HG03103 (cell line): ENCODE results near the gene ALOXE3.
"Not testable (repeated sequence)": the region's sequence is repeated elsewhere in the genome, so short reads cannot be mapped to it uniquely, and the experiment has no call there.

Experiments used
- ATAC-seq: cut with Tn5 transposase; IDR thresholded peaks from one replicate; pipeline ENCODE4 v1.9.1; 2021; ENCODE audit warnings: low read depth; ENCODE audit not compliant: unreplicated experiment

Gene ALOXE3

DNA sequence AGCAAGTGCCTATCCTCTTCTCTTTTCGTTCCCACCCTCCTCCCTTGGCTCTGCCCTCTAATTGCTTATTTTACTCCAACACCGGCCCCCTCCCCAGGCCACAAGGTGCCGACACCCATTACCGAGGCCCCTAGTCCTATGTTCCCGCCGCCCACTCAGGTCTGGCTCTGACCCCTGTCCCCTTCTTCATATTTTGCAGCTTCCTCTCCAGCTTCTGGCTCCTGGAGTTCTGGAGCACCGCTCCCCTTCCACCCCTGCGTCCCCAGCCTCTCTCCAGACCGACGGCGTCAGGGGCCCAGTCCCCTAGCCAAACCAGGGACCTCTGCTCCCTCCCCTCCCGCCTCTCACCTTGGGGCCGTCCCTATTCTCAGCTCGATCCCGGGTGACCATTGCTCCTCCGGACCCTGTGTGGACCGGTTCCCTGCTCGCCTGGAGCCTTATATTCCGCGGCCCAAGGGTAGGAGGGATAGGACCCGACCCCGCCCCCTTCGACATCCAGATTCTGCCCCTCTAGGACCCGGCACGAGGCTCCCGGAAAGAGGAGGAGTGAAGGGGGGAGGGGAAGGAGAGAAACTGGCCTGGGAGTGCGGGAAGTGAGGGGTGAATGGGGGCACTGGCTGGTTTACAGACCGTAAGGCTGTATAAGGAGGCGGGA lies 5.5 kb upstream of the ALOXE3 start, which contains the start of gene HES7:
TSS of gene HES7 (minus strand) at position 412 of the 655 bp plus-strand sequence. CDS start at position 390, 22 bp downstream.
- no peak for ATAC-seq

DNA sequence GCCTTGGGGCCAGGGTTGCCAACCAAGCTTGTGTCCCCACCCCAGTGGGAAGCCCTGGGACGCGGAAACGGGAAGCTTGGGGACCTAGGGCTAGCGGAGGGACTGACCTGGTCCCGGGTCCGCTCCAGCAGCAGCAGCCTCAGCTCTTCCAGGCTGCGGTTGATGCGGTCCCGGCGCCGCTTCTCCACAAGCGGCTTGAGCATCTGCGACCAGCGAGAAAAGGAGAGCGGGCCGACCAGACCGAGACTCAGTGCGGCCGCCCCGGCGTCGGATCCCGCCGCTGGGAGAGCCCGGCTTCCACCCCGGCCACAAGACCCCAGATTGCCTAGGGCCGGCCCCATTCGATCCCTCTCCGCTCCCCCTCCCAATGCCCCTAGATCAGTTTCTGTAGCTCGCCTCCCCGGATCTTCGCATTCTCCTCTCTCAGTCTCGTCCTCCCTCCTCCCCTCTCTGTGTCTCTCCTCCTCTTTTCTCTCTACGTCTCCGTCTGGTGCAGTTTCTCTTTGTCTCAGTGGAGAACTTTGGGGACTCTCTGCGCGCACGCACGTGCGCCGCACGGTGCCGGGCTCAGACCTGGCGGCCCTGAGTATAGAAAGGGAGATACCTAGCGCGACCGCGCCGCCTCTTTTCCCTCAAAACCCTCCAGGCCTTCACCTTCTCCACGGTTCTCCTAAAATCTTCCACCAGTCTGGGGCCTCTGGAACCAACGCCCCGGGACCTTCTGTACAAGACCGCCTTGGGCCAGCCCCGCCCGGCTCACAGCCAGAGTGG lies 4.8 kb upstream of the ALOXE3 start:
- ATAC-seq: no peak

DNA sequence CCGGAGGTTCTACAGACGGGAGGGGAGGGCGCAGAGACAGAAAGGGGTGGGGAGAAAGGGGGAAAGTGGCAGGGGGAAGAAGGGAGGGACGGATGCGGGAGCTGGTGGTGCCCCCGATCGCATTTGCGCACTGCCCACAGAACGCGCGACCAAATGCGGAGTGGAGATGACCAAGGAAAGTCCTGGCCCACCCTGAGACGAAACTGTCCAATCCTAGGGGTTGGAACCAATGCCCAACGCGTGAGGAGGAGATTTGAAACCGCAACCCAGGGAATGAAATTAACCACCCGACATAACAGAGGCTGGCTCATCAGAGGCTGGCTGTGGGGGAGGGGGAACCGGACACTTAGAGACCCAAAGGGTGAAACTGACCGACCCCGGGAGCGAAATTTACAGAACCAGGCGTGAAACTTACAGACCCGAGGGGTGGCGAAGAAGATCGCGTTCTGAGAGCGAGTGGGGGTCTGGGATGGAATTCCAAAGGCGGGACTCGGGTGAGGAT lies 4.2 kb upstream of the ALOXE3 start:
- no peak for ATAC-seq

DNA sequence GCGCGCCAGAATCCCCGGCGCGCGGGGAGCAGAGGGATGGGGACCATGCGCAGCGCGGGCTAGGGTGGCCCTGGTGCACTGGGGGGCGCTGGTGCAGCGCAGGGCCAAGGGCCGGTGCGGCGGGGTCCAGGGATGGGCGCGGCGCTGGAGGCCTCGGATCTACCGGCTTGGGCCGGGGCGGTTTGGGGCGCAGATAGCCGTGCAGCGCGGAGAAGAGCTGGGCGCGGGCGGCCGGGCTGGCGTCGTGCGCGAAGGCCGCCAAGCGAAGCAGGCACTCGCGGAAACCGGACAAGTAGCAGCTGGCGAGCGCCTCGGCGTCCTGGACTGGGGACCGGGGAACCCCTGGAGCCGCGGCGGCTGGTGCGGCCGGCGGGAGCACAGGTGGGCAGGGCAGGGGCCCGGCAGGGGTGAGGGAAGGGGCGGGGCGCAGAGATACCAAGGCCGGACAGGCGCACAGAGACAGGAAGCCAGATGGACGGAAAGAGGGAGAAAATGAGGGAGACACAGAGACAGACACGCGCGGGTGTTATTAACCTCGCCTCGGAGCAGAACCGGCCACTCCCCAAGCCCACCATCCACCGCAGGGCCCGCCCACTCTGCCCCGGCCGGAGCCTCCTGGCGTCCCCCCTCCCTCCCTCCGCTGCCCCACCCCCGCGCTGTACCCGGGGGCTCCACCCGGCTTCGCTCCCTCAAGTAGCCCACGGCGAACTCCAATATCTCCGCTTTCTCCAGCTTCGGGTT lies 3.5 kb upstream of the ALOXE3 start:
- no peak for ATAC-seq

DNA sequence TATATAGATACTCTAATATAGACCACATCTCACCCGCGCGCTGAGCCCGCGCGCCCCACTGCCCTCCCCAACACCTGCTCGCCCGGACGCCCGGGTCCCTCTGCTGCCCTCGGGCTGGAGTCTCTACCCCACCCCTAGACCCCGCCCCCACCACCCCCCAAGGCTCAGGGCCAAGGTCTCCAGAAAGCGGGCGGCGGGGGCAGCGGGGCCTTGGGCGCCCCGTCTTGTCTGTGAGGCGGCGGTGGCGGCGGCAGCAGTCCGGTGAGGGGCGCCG lies 3.0 kb upstream of the ALOXE3 start:
- ATAC-seq: no peak

DNA sequence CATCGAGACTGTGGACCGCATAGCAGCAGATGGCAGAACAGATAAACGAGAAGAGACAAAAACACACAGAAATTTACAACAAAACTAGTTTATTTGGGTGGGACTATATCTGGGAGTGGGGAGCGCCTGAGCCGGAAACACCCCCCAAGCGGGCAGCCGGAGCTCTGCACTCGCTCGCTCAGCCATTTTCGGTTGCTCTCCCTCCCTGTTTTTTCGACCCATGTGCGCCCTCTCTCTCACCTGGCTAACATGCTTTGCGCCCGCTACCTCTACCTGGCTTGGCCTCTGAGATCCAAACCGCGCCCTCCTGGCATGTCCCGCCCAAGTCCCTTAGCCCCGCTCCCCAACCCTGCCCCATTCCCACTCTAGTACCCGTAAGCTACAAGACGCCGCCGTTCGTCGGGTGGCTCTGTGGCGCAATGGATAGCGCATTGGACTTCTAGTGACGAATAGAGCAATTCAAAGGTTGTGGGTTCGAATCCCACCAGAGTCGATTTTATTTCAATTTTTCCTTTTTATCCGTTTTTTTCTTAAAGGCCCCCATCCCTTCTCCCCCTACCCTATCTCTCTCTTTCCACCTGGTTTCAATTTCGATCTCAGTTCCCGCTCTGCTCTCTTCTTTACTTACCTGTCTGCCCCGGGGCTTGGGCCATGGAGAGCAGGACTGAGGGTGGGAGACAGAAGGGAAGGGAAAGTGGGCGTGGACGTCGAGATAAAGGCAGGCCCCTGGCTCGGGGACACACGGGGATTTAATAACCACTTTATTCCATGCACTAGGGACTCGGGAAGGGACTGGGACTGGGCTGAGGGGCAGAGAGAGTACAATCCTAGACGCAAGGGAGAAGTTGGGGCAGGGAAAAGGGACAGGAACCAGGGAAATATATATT lies 2.4 kb upstream of the ALOXE3 start:
- ATAC-seq: no peak

DNA sequence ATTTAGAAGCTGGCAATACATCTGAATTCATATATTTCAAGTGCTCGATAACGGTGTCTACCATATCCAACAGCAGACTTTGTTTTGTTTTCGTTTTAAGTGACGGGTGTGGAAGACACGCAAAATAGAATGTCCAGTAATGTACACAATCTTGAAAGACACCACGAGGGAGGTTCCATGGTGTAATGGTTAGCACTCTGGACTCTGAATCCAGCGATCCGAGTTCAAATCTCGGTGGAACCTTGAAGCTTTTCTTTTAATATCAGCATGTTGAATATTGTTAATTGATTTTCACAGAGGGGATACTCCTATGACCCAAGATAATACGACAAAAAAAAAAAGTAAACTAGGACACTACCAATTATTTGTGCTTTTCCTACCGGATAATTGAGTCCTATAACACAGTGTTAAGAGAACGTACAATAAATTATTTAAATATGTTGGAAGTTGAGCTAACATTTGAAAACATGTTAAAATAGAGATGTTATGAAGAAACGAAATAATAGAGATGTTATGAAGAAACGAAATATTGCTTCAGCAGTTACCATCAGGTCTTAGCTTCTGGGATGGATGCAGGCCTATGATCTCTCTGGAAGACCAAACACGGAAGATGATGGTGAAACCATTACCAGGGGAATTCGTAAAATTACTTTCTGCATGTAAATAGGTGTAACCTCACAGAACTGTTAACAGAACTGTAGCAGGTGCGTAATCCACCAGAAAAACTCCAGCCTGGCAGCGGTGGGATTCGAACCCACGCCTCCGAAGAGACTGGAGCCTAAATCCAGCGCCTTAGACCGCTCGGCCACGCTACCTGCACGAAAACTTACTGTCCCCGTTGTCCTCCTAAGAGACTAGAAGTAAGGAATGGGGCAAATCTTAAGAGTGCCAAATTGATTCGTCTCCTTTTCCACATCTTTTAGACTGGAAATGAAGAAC lies 1.5 kb upstream of the ALOXE3 start:
- no peak for ATAC-seq

DNA sequence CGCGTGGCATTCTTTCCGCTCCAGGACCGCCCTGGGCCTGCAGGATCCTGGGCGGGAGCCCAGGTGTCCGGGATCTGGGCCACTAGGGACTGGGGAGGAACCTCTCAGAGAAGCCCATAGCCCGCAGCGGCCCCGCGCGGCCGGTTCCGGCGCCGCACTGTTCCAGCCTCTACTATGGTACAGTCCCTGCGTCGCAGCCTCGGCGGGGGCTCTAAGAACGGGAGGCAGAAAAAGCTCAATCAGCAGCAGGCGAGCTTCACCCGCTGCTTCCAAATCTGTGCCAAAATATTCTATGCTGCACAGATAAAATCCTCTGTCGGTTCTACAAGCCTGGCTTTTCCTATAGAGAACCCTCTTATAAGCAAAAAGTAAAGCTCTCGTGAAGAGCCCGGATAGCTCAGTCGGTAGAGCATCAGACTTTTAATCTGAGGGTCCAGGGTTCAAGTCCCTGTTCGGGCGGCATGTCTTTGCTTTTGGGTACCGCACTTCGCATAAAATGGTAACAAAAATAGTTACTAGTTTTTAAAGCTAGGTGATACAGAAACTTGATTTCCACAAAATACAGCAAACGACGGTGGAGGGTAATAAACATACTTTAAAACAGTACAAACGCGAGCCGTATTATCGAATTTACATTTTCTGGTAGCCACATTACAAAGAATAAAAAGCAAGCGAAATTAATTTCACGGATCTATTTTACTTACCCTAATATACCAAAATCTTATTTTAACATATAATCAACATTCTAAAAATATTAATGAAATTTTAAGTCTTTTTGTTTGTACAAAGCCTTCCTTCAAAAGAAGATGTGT lies 661 bp upstream of the ALOXE3 start:
- ATAC-seq: no peak

DNA sequence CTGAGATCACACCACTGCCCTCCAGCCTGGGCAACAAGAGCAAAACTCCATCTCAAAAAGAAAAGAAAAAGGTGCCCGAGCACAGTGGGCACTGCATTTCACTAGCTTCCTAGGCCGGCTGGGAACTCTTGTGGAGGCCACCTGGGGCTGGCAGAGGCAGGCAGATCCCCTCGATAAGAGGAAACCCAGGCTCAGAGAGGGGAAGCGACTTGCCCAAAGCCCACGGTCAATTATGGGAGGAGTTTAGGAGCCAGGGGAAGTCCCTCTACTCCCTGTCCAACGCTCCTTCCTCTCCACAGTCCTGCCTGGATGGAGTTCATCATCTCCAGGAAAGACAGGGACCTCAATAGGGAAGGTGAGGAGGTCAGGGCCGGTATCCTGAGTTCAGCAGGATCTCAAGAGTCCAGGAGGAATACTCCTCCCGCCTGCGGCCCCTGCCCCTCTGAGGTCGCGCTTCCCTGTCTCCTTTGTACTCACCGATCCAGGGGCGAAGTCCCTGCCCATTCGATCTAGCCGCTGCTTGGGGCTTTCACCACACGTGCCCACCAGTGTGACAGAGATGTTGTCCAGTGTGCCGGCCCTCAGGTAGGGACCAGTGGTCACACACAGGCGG lies 841 bp downstream of the ALOXE3 start:
- no peak for ATAC-seq

DNA sequence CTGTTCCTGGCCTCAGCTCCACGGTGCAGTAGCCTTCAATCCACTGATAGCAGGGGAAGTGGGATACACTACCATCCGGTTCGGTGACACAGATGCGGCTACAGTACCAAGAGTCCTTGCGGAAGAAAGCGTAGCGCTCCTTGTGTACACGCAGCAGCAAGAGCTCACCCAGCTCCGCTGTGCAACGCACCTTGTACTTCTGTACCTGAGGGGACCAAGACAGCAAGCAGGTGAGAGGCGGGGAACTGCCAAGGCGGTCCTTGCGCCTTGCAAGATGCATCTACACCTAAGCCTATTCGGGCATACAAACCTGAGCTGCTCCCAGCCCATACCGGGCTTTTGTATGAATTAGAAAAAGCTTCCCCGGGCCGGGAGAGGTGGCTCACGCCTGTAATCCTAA lies 1.5 kb downstream of the ALOXE3 start:
- ATAC-seq: no peak

DNA sequence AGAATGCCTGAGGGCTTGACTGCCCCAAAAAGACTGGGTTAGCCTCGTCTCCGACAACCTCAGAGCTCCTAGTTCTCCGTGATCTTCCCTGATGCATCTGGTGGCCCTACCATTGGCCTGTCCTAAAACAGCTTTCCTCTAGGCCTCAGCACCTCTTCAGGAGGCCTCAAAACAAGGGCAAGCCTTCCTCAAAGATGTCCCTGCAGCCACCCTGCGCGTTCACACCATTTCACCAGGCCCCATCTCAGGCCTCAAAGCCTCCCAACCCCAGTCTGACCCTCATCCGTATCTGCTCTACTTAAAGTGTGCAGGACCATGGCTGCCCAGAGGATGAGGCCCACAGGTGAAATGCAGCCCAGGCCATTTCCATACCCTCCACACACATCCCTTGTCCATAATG lies 7.4 kb downstream of the ALOXE3 start:
- ATAC-seq: no peak

DNA sequence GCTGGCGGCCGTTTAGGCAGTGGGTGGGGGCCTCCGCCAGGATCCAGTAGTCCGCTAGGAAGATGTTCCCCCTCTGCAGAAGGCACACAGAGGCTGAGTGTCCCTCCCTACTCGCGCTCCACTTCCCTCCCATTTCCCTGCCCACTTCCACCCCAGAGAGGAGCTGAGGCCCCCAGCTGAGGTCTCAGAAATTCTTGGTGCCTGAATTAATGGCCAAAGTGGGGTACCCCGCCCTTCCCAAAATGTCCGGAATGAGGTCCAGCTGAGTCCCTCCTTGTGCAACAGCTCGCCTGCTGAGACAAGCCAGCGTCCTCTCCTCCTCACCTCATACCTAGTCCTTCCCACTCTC lies 7.9 kb downstream of the ALOXE3 start:
- no peak for ATAC-seq

DNA sequence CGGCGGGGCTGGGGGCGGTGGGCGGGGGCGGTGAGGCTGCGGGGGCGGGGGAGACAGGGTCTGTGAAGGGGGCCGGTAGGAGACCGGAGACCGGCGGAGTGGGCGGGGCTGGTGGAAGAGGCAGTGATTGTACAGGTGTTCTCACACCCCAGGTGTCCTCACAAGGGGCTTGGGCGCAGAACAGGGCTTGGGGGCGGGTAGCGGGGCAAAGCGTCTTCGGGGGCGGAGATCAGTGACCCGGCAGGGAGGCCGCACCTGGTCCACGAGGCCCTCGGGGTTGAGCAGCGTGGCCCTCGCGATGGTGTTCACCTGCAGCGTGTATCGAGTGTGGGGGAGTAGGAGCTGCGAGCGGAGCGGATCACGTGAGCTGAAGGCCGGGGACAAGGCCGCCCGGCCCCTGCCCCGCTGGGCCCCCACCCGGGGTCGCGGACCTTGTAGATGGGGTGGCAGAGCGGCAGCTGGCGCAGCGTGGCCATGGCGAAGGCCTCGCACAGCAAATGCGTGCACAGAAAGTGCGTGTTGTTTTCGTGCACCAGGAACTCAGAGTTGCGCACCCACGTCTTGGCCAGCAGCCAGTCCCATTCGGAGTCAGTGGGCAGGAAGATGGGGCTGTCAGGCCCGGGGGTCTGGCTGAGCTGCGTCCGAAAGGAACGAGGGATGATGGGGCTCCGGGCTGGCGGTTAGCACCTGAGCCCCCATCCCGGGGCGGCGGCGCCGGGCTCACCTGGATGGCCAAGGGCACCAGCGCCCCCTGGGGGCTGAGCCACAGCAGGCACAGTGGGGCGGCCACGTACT lies 8.5 kb downstream of the ALOXE3 start:
- ATAC-seq: no peak

DNA sequence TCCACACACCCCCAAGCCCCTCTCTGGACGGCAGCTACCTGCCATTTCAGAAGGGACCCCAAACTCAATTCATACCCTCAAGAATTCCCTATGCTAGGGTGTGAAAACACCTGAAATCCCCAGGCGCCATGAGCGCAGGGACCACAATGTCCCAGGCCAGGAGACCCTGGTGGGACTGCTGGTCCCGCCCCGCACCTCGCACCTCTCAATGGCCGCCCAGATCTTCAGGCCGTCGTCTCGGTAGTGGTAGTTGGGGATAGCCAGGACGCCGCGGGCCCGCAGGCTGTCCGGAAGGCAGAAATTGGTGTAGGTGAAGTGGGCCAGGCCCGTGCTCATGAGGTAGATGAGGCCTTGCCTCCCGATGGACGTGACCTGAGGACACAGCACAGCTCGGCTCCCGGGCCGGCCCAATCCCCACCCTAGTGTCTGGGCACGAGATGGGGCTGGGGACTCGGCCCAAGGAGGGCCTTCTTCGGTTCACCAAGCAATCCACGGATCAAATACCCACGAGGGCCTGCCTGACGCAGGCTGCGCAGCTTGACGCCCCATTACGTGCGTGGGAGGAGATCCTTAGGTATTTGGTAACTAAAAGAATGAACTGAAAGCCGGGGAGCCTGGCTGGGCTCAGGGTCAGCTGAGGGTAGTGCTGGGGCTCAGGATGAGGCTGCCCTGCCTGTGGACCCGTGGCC lies 9.2 kb downstream of the ALOXE3 start:
- no peak for ATAC-seq

DNA sequence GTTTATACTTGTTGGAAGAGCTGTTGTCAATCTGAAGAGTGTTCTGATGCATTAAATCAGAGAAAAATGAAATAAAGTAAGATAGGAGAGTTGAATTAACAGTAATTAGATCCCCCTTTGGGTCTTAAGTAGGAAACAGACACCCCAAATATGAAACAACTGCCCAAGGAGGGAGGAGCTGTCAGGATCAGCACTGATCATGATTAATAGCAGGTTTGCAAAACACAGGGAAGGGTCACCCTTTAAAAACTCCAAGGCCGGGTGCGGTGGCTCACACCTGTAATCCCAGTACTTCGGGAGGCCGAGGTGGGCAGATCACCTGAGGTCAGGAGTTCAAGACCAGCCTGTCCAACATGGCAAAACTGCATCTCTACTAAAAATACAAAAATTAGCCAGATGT lies 11.3 kb downstream of the ALOXE3 start:
- ATAC-seq: not testable (repeated sequence)

DNA sequence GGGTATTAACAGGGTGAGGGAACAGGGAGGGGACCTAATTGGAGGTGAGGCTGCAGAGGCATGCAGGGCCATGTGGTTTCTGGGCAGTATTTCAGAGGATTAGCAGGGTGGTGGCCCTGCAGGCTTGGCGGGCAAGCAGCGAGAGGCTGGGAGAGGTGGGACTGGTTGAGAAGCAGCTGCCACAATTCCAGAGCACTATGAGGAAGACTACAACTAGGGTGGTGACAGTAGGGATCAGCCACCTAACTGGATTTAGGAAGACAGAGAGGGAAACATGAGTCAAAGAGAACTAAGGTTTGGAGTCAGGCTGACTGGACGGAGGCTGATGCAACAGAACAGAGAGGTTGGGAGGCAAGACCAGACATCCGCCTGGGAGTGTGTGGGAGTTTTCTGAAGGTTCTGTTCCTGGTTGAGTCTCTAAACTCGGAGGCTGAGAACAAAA lies 12.3 kb downstream of the ALOXE3 start:
- ATAC-seq: no peak

DNA sequence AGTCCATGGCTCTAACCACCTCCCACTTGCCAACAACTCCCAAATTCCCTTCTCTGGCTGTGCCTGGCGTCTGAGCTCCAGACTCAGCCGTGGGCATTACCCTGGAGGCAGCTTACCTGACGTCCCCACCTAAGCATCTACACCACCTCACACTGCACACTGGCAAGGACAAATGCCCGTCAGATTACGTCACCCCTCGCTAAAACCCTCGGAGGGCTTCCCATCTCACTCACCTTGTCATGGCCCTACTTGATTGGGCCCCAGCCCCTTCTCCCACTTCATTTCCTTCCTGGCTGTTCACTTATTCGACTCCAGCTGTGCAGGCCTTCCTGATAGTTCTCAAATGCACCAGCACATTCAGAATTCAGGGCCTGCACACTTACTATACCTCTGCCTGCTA lies 13.4 kb downstream of the ALOXE3 start:
- ATAC-seq: no peak
